Endothelial cell of umbilical vein (primary cell): ENCODE results near the gene AZGP1. TPM values are rescaled to one million over a fixed set of nuclear protein-coding genes. Genes with fewer than 3 reads are reported as not detected.
"Not testable (repeated sequence)": the region's sequence is repeated elsewhere in the genome, so short reads cannot be mapped to it uniquely, and the experiment has no call there.

Experiments
- BruUV-seq: library from RNA; stranded (reverse); fragments of 400-500 nt; replicated peaks from 2 replicates; lab custom pipeline; 2021; lab: Mats Ljungman, UMichigan
- CTCF ChIA-PET: fragments of 300-600, 350-600 bp; sonication (Branson Sonifier 250); formaldehyde crosslinking; loops from one replicate; lab custom pipeline; 2021; ENCODE audit warnings: antibody characterized with exemption, inconsistent platforms; lab: Charles Lee
- POLR2A ChIA-PET: fragments of 300-600, 350-600 bp; sonication (Branson Sonifier 250); formaldehyde crosslinking; loops from one replicate; lab custom pipeline; 2021; ENCODE audit warnings: antibody characterized with exemption, inconsistent platforms; lab: Charles Lee
- DNase-seq: peaks from one replicate; pipeline ENCODE4 v3.0.0-alpha.2; 2011; ENCODE audit warnings: low read depth, low spot score
- FAIRE-seq: peaks from 2 replicates; lab custom pipeline; 2011; peaks lifted over from hg19 to GRCh38; lab: Jason Lieb, UNC
- H2AFZ ChIP-seq: 2 replicates; pipeline ENCODE4 v1.6.0; 2012; ENCODE audit warnings: low read depth, low read length, control low read depth, inconsistent platforms
- H3K27ac ChIP-seq: 2 replicates; pipeline ENCODE4 v1.5.1; 2011; ENCODE audit warnings: low read depth, mild to moderate bottlenecking, control low read depth, low read length, moderate library complexity; ENCODE audit not compliant: insufficient read depth
- H3K27me3 ChIP-seq, 2 experiments: 2 replicates each; pipeline versions ENCODE4 v1.6.0 to v1.6.1; 2011; ENCODE audit warnings: low read length in 2 of 2, mixed read lengths in 1 of 2; ENCODE audit not compliant: control insufficient read depth in 2 of 2, insufficient read depth in 2 of 2
- H3K36me3 ChIP-seq, 2 experiments: 2 replicates in 1 of 2; 3 replicates in 1 of 2; pipeline ENCODE4 v1.5.1; 2011; ENCODE audit warnings: low read length in 2 of 2, mild to moderate bottlenecking in 1 of 2, moderate library complexity in 1 of 2; ENCODE audit not compliant: control insufficient read depth in 2 of 2, insufficient read depth in 2 of 2; ENCODE audit errors: extremely low read depth in 1 of 2
- H3K4me1 ChIP-seq: 3 replicates; pipeline ENCODE4 v1.5.1; 2011; ENCODE audit warnings: mild to moderate bottlenecking, low read length; ENCODE audit not compliant: control insufficient read depth, insufficient read depth; ENCODE audit errors: extremely low read depth
- H3K4me2 ChIP-seq: 2 replicates; pipeline ENCODE4 v1.6.1; 2011; ENCODE audit warnings: low read length, control low read depth, mixed read lengths; ENCODE audit not compliant: insufficient read depth
- H3K4me3 ChIP-seq, 3 experiments: fragments of 200-600 bp in 1 of 3; sonication (generic), shearing (Covaris generic) in 1 of 3; replicated peaks in 1 of 3; 2 replicates each; pipeline ENCODE4 v1.5.1; 2011 to 2016; ENCODE audit warnings: control low read depth in 3 of 3, low read length in 3 of 3, mild to moderate bottlenecking in 2 of 3, inconsistent platforms in 1 of 3, low read depth in 1 of 3, moderate library complexity in 1 of 3; ENCODE audit not compliant: insufficient read depth in 1 of 3
- H3K79me2 ChIP-seq: 2 replicates; pipeline ENCODE4 v1.6.0; 2012; ENCODE audit warnings: low read length, inconsistent platforms; ENCODE audit not compliant: control insufficient read depth, insufficient read depth
- H3K9ac ChIP-seq: replicated peaks from 2 replicates; pipeline ENCODE3; 2011; ENCODE audit warnings: low read length, control low read depth; ENCODE audit not compliant: insufficient read depth; ENCODE audit errors: extremely low read depth
- H3K9me1 ChIP-seq: replicated peaks from 3 replicates; pipeline ENCODE4 v1.6.0; 2011; ENCODE audit warnings: mild to moderate bottlenecking, low read length; ENCODE audit not compliant: control insufficient read depth, insufficient read depth; ENCODE audit errors: extremely low read depth
- H3K9me3 ChIP-seq: replicated peaks from 2 replicates; pipeline ENCODE4 v1.5.1; 2012; ENCODE audit warnings: low read length, inconsistent platforms; ENCODE audit not compliant: control insufficient read depth, insufficient read depth
- H4K20me1 ChIP-seq: replicated peaks from 2 replicates; pipeline ENCODE3; 2011; ENCODE audit warnings: mild to moderate bottlenecking, low read length; ENCODE audit not compliant: control insufficient read depth, insufficient read depth; ENCODE audit errors: extremely low read depth
- MYC ChIP-seq: IDR thresholded peaks from one replicate; pipeline ENCODE4 v1.6.1; 2011; ENCODE audit warnings: mild to moderate bottlenecking, low read depth, low read length
- POLR2A ChIP-seq: IDR thresholded peaks from 2 replicates; pipeline ENCODE4 v1.6.1; 2012; ENCODE audit warnings: low read depth, mild to moderate bottlenecking, control low read depth, low read length
- dilution Hi-C: fragments of 300-500 bp; cut with MboI; formaldehyde crosslinking; loops from one replicate; pipeline ENCODE4 v1.15.0; 2019; ENCODE audit warnings: low sequenced_read_pairs; ENCODE audit not compliant: extremely low pct_ligation_motif_present
- intact Hi-C: fragments of 100-400 bp; cut with micrococcal nuclease; formaldehyde crosslinking; loops from one replicate; pipeline ENCODE4 v1.10.0; 2022
- polyA plus RNA-seq, 4 experiments: library from polyadenylated mRNA; depleted of rRNA in 3 of 4; stranded (reverse) in 3 of 4; unstranded in 1 of 4; fragments of >200 nt; gene quantifications; 2 replicates each; pipeline versions ENCODE4 v1.2.1 to v1.2.3, GENCODE V29; 2011 to 2012; ENCODE audit warnings: missing spikeins in 1 of 4
- total RNA-seq: library from RNA; stranded (reverse); gene quantifications from 2 replicates; pipeline ENCODE4 v1.2.3, GENCODE V29; 2021

Gene AZGP1
- total and polyA plus RNA-seq, 2 donors (not counting 3 experiments of a cell fraction or from before 2014, with no cell fraction given), result not detected

GRCh38 chr7:99953649-99954048 lies 22.2 kb downstream of the AZGP1 start:
- Histone ChIP-seq H3K27me3 (no peaks in the 10 kb centered on the region), H4K20me1 (no peaks in the 10 kb centered on the region), H3K36me3 (no peaks in the 10 kb centered on the region), H3K4me2 (no peak overlapping the region), H3K27ac (no peak overlapping the region), H3K4me3 (no peak overlapping the region), H3K4me1 (no peaks in the 10 kb centered on the region), H3K9me3 (no peaks in the 10 kb centered on the region), H2AFZ (no peak overlapping the region), H3K79me2 (no peaks in the 10 kb centered on the region), H3K9me1 (no peaks in the 10 kb centered on the region), H3K9ac (no peak overlapping the region)
- ChIA-PET POLR2A (no interaction called here), CTCF (interaction anchor here (0.9 to 1.1 kb wide), 2 partner anchors 24 to 40 kb away, joined by 4 read pairs; partner anchors contain the start of gene GJC3)
- BruUV-seq, result no TSS peak
- dilution Hi-C loops, result no loop called here
- intact Hi-C loops, result no loop called here
- TF ChIP-seq MYC, result no peak
- TF ChIP-seq POLR2A, result no peak
- no peak for DNase-seq
- no peak for FAIRE-seq

- CTCF ChIA-PET, result interaction anchor here (0.6 to 1.1 kb wide), 2 partner anchors 23 to 39 kb away, joined by 3 to 4 read pairs; partner anchors contain the start of gene GJC3
- dilution Hi-C loops, result not testable (repeated sequence)
Measured at GRCh38 chr7:99952649-99953048, 23.2 kb downstream of the AZGP1 start.

GRCh38 chr7:99950819-99951218 lies 25.0 kb downstream of the AZGP1 start:
- H3K36me3 ChIP-seq, BruUV-seq, H3K4me1 ChIP-seq, H3K9me1 ChIP-seq, H3K9ac ChIP-seq, intact Hi-C loops, DNase-seq, POLR2A ChIA-PET, H3K9me3 ChIP-seq, H3K27me3 ChIP-seq, dilution Hi-C loops, H3K4me3 ChIP-seq, H3K4me2 ChIP-seq, H4K20me1 ChIP-seq, H3K27ac ChIP-seq, H3K79me2 ChIP-seq, FAIRE-seq, H2AFZ ChIP-seq: not testable (repeated sequence)
- CTCF ChIA-PET, result interaction anchor here (0.8 to 1.4 kb wide), 5 partner anchors 21 to 38 kb away, joined by 3 to 8 read pairs (median 8); partner anchors contain the start of genes GJC3 and TRIM4

More at GRCh38 chr7:99952649-99953048, 23.2 kb downstream of the AZGP1 start:
- H2AFZ ChIP-seq, H3K9me1 ChIP-seq, intact Hi-C loops, BruUV-seq, H3K27me3 ChIP-seq, POLR2A ChIA-PET, H3K4me1 ChIP-seq, FAIRE-seq, H3K27ac ChIP-seq, H3K4me3 ChIP-seq, H3K36me3 ChIP-seq, DNase-seq, H3K9me3 ChIP-seq, H3K4me2 ChIP-seq, H3K9ac ChIP-seq, H3K79me2 ChIP-seq, H4K20me1 ChIP-seq: not testable (repeated sequence)
